HEK293 (cell line): ENCODE results near the gene BRD1.

Source experiments
- FEZF1 ChIP-seq: fragments of 450-650 bp; formaldehyde crosslinking; IDR thresholded peaks from 2 replicates; pipeline ENCODE4 v1.5.1; 2016; ENCODE audit warnings: missing biosample characterization, missing genetic modification characterization
- GLI2 ChIP-seq: fragments of 450-650 bp; formaldehyde crosslinking; IDR thresholded peaks from 2 replicates; pipeline ENCODE4; 2017; ENCODE audit warnings: missing biosample characterization, missing genetic modification characterization, low read depth, borderline replicate concordance
- HOXC10 ChIP-seq: sonication (generic); formaldehyde crosslinking; IDR thresholded peaks from 2 replicates; pipeline ENCODE4 v1.8.1; 2023; ENCODE audit warnings: mild to moderate bottlenecking, missing genetic modification reagents
- KLF9 ChIP-seq: fragments of 450-650 bp; formaldehyde crosslinking; IDR thresholded peaks from 2 replicates; pipeline ENCODE4 v1.5.1; 2016; ENCODE audit warnings: missing biosample characterization, missing genetic modification characterization, low read depth
- MYNN ChIP-seq: fragments of 450-650 bp; formaldehyde crosslinking; IDR thresholded peaks from 2 replicates; pipeline ENCODE4 v1.5.1; 2016; ENCODE audit warnings: missing biosample characterization, missing genetic modification characterization, borderline replicate concordance
- OSR2 ChIP-seq: fragments of 450-650 bp; formaldehyde crosslinking; IDR thresholded peaks from 2 replicates; pipeline ENCODE4 v1.5.1; 2016; ENCODE audit warnings: missing biosample characterization, missing genetic modification characterization
- SP7 ChIP-seq: fragments of 450-650 bp; formaldehyde crosslinking; IDR thresholded peaks from 2 replicates; pipeline ENCODE4 v1.5.1; 2016; ENCODE audit warnings: missing biosample characterization, missing genetic modification characterization
- YY2 ChIP-seq: fragments of 450-650 bp; formaldehyde crosslinking; IDR thresholded peaks from 2 replicates; pipeline ENCODE4 v1.5.1; 2016; ENCODE audit warnings: missing biosample characterization, missing genetic modification characterization
- ZBTB1 ChIP-seq: fragments of 450-650 bp; formaldehyde crosslinking; IDR thresholded peaks from 2 replicates; pipeline ENCODE4 v1.5.1; 2016; ENCODE audit warnings: missing biosample characterization, missing genetic modification characterization
- ZBTB11 ChIP-seq: fragments of 450-650 bp; formaldehyde crosslinking; conservative IDR thresholded peaks from 2 replicates; pipeline ENCODE4 v1.5.1; 2016; ENCODE audit warnings: low read depth, missing biosample characterization, missing genetic modification characterization
- ZBTB48 ChIP-seq: fragments of 450-650 bp; formaldehyde crosslinking; IDR thresholded peaks from 2 replicates; pipeline ENCODE4 v1.5.1; 2016; ENCODE audit warnings: missing biosample characterization, missing genetic modification characterization
- ZNF184 ChIP-seq: fragments of 450-650 bp; IDR thresholded peaks from 2 replicates; pipeline ENCODE4 v1.5.1; 2018; ENCODE audit warnings: missing biosample characterization, mild to moderate bottlenecking, missing genetic modification characterization
- ZNF311 ChIP-seq: fragments of 450-650 bp; formaldehyde crosslinking; IDR thresholded peaks from 2 replicates; pipeline ENCODE4 v1.5.1; 2017; ENCODE audit warnings: missing biosample characterization, missing genetic modification characterization, borderline replicate concordance
- ZNF335 ChIP-seq: fragments of 450-650 bp; formaldehyde crosslinking; conservative IDR thresholded peaks from 2 replicates; pipeline ENCODE4 v1.5.1; 2016; ENCODE audit warnings: missing biosample characterization, missing genetic modification characterization
- ZNF501 ChIP-seq: fragments of 450-650 bp; formaldehyde crosslinking; IDR thresholded peaks from 2 replicates; pipeline ENCODE4 v1.5.1; 2016; ENCODE audit warnings: missing biosample characterization, missing genetic modification characterization
- ZNF510 ChIP-seq: fragments of 450-650 bp; formaldehyde crosslinking; IDR thresholded peaks from 2 replicates; pipeline ENCODE4 v1.5.1; 2018; ENCODE audit warnings: mild to moderate bottlenecking, missing genetic modification characterization, missing biosample characterization; ENCODE audit not compliant: insufficient replicate concordance
- ZNF596 ChIP-seq: fragments of 450-650 bp; IDR thresholded peaks from 2 replicates; pipeline ENCODE4 v1.5.0; 2018; ENCODE audit warnings: missing biosample characterization, mild to moderate bottlenecking, missing genetic modification characterization, moderate library complexity
- ZNF664 ChIP-seq: fragments of 450-650 bp; formaldehyde crosslinking; IDR thresholded peaks from 2 replicates; pipeline ENCODE4 v1.5.1; 2016; ENCODE audit warnings: missing biosample characterization, missing genetic modification characterization
- ZNF707 ChIP-seq: fragments of 450-650 bp; formaldehyde crosslinking; IDR thresholded peaks from 2 replicates; pipeline ENCODE4 v1.5.1; 2016; ENCODE audit warnings: missing biosample characterization, missing genetic modification characterization
- ZNF768 ChIP-seq: fragments of 450-650 bp; formaldehyde crosslinking; IDR thresholded peaks from 2 replicates; pipeline ENCODE4 v1.5.1; 2018; ENCODE audit warnings: missing biosample characterization, mild to moderate bottlenecking, missing genetic modification characterization
- ZNF792 ChIP-seq: fragments of 450-650 bp; formaldehyde crosslinking; IDR thresholded peaks from 2 replicates; pipeline ENCODE4 v1.5.1; 2016; ENCODE audit warnings: missing biosample characterization, missing genetic modification characterization
- ZSCAN16 ChIP-seq: fragments of 450-650 bp; formaldehyde crosslinking; IDR thresholded peaks from 2 replicates; pipeline ENCODE4 v1.5.1; 2016; ENCODE audit warnings: missing biosample characterization, missing genetic modification characterization
- ZSCAN4 ChIP-seq: fragments of 450-650 bp; formaldehyde crosslinking; IDR thresholded peaks from 2 replicates; pipeline ENCODE4 v1.5.1; 2017; ENCODE audit warnings: missing biosample characterization, missing genetic modification characterization
- TF ChIP-seq, protein P1 (sequence below): fragments of 450-650 bp; formaldehyde crosslinking; IDR thresholded peaks from 2 replicates; pipeline ENCODE4 v1.5.1; 2017; ENCODE audit warnings: missing biosample characterization, missing genetic modification characterization
- TF ChIP-seq, protein P2 (sequence below): fragments of 450-650 bp; formaldehyde crosslinking; IDR thresholded peaks from 2 replicates; pipeline ENCODE4 v1.5.1; 2016; ENCODE audit warnings: missing biosample characterization, missing genetic modification characterization
- TF ChIP-seq, protein P3 (sequence below): fragments of 450-650 bp; formaldehyde crosslinking; IDR thresholded peaks from 2 replicates; pipeline ENCODE4 v1.5.1; 2016; ENCODE audit warnings: missing biosample characterization, missing genetic modification characterization
- TF ChIP-seq, protein P4 (sequence below): fragments of 450-650 bp; formaldehyde crosslinking; IDR thresholded peaks from 2 replicates; pipeline ENCODE4 v1.5.1; 2016; ENCODE audit warnings: missing biosample characterization, missing genetic modification characterization, low read depth

BRD1 gene

GRCh38 chr22:49852898-49853894, 25.5 kb upstream of the BRD1 start, which contains the start of gene ZBED4 (continued):
- TF ChIP-seq, protein P1, sequence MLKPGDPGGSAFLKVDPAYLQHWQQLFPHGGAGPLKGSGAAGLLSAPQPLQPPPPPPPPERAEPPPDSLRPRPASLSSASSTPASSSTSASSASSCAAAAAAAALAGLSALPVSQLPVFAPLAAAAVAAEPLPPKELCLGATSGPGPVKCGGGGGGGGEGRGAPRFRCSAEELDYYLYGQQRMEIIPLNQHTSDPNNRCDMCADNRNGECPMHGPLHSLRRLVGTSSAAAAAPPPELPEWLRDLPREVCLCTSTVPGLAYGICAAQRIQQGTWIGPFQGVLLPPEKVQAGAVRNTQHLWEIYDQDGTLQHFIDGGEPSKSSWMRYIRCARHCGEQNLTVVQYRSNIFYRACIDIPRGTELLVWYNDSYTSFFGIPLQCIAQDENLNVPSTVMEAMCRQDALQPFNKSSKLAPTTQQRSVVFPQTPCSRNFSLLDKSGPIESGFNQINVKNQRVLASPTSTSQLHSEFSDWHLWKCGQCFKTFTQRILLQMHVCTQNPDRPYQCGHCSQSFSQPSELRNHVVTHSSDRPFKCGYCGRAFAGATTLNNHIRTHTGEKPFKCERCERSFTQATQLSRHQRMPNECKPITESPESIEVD (tag by site-specific recombination) = no peak
- TF ChIP-seq ZNF510 (tag by site-specific recombination) = no peak
- TF ChIP-seq ZSCAN4 = no peak
- TF ChIP-seq SP7 = peak; percentile 79
- TF ChIP-seq ZSCAN16 (tag by site-specific recombination) = 0 out of 2 replicates have a peak, but pooled peaks have one; percentile 58
- TF ChIP-seq MYNN = no peak
- no peak for TF ChIP-seq ZNF707 (tag by site-specific recombination)
- peak; percentile 81 for TF ChIP-seq ZNF335 (tag by site-specific recombination)
- TF ChIP-seq ZNF768 (tag by site-specific recombination) = no peak
- TF ChIP-seq ZBTB11 (tag by site-specific recombination) = peak; percentile 48; the same call in 1 of the 2 replicates
- TF ChIP-seq ZNF792 (tag by site-specific recombination) = no peak
- TF ChIP-seq, protein P2, sequence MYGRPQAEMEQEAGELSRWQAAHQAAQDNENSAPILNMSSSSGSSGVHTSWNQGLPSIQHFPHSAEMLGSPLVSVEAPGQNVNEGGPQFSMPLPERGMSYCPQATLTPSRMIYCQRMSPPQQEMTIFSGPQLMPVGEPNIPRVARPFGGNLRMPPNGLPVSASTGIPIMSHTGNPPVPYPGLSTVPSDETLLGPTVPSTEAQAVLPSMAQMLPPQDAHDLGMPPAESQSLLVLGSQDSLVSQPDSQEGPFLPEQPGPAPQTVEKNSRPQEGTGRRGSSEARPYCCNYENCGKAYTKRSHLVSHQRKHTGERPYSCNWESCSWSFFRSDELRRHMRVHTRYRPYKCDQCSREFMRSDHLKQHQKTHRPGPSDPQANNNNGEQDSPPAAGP (tag by site-specific recombination) = peak; percentile 52; the same call in 1 of the 2 replicates
- TF ChIP-seq HOXC10 (CRISPR knock-in tag) = no peak
- TF ChIP-seq ZNF311 (tag by site-specific recombination) = no peak
- TF ChIP-seq ZNF664 (tag by site-specific recombination) = no peak
- no peak for TF ChIP-seq ZNF596 (tag by site-specific recombination)
- peak; percentile 75 for TF ChIP-seq KLF9 (tag by site-specific recombination)
- TF ChIP-seq, protein P3, sequence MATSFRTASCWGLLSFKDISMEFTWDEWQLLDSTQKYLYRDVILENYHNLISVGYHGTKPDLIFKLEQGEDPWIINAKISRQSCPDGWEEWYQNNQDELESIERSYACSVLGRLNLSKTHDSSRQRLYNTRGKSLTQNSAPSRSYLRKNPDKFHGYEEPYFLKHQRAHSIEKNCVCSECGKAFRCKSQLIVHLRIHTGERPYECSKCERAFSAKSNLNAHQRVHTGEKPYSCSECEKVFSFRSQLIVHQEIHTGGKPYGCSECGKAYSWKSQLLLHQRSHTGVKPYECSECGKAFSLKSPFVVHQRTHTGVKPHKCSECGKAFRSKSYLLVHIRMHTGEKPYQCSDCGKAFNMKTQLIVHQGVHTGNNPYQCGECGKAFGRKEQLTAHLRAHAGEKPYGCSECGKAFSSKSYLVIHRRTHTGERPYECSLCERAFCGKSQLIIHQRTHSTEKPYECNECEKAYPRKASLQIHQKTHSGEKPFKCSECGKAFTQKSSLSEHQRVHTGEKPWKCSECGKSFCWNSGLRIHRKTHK (tag by site-specific recombination) = no peak
- TF ChIP-seq, protein P4, sequence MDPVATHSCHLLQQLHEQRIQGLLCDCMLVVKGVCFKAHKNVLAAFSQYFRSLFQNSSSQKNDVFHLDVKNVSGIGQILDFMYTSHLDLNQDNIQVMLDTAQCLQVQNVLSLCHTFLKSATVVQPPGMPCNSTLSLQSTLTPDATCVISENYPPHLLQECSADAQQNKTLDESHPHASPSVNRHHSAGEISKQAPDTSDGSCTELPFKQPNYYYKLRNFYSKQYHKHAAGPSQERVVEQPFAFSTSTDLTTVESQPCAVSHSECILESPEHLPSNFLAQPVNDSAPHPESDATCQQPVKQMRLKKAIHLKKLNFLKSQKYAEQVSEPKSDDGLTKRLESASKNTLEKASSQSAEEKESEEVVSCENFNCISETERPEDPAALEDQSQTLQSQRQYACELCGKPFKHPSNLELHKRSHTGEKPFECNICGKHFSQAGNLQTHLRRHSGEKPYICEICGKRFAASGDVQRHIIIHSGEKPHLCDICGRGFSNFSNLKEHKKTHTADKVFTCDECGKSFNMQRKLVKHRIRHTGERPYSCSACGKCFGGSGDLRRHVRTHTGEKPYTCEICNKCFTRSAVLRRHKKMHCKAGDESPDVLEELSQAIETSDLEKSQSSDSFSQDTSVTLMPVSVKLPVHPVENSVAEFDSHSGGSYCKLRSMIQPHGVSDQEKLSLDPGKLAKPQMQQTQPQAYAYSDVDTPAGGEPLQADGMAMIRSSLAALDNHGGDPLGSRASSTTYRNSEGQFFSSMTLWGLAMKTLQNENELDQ (tag by site-specific recombination) = no peak
- TF ChIP-seq FEZF1 (tag by site-specific recombination) = no peak
- TF ChIP-seq ZNF501 (tag by site-specific recombination) = peak; percentile 76; the same call in 1 of the 2 replicates
- TF ChIP-seq ZBTB1 = peak; percentile 66; the same call in 1 of the 2 replicates
- no peak for TF ChIP-seq ZNF184 (tag by site-specific recombination)
- TF ChIP-seq YY2 = no peak
- no peak for TF ChIP-seq OSR2 (tag by site-specific recombination)
- TF ChIP-seq GLI2 (tag by site-specific recombination) = no peak
- peak; percentile 50; the same call in 1 of the 2 replicates for TF ChIP-seq ZBTB48 (tag by site-specific recombination)
